Choroid plexus epithelial cell (primary cell): Measurements from ENCODE around the gene KCNJ15.

ENCODE experiments used
- DNase-seq: peaks from one replicate; pipeline ENCODE4 v3.0.0-alpha.2; 2010; ENCODE audit warnings: low read depth
- H3K4me3 ChIP-seq: 2 replicates; pipeline ENCODE4 v1.5.1; 2011; ENCODE audit warnings: low read depth, mild to moderate bottlenecking, control low read depth, low read length, moderate library complexity
- CTCF ChIP-seq: conservative IDR thresholded peaks from 2 replicates; pipeline ENCODE4 v1.5.1; 2011; ENCODE audit warnings: low read depth, mild to moderate bottlenecking, control low read depth, inconsistent platforms, low read length, moderate library complexity

Gene KCNJ15

GRCh38 chr21:38261851-38262250 is 5.1 kb downstream of the KCNJ15 start:
- H3K4me3 ChIP-seq = no peak overlapping the region
- DNase-seq = peak; percentile 22
- TF ChIP-seq CTCF = no peak

- H3K4me3 ChIP-seq = no peak overlapping the region
Observed at GRCh38 chr21:38263493-38263892, 6.7 kb downstream of the KCNJ15 start.

GRCh38 chr21:38264571-38264970 is 7.8 kb downstream of the KCNJ15 start:
- no peak overlapping the region for H3K4me3 ChIP-seq
- no peak for TF ChIP-seq CTCF
- DNase-seq = no peak

More at GRCh38 chr21:38263493-38263892, 6.7 kb downstream of the KCNJ15 start:
- no peak for TF ChIP-seq CTCF
- DNase-seq = peak; percentile 65

GRCh38 chr21:38265166-38265565 is 8.4 kb downstream of the KCNJ15 start:
- no peak for TF ChIP-seq CTCF
- no peak overlapping the region for H3K4me3 ChIP-seq
- DNase-seq = no peak

GRCh38 chr21:38266732-38267131 is 9.9 kb downstream of the KCNJ15 start:
- DNase-seq = peak; percentile 47

GRCh38 chr21:38267136-38267755 is 10.5 kb downstream of the KCNJ15 start:
- no peak for DNase-seq
- no peak overlapping the region for H3K4me3 ChIP-seq
- TF ChIP-seq CTCF = no peak

More at GRCh38 chr21:38266732-38267131, 9.9 kb downstream of the KCNJ15 start:
- TF ChIP-seq CTCF = no peak
- no peak overlapping the region for H3K4me3 ChIP-seq

- no peak overlapping the region for H3K4me3 ChIP-seq
- no peak for DNase-seq
- no peak for TF ChIP-seq CTCF
Observed at GRCh38 chr21:38267991-38268863, 11.4 kb downstream of the KCNJ15 start.
